Activated naive CD4-positive, alpha-beta T cell treated with anti-CD3 and anti-CD28 coated beads, Interleukin-2, amount 50 U/mL, for 72 hours (primary cell): ENCODE results near the gene CCDC88A. TPM values are rescaled to one million over a fixed set of nuclear protein-coding genes. Genes with fewer than 3 reads are reported as not detected.
"Not testable (repeated sequence)": the region's sequence is repeated elsewhere in the genome, so short reads cannot be mapped to it uniquely, and the experiment has no call there.

ENCODE experiments used
- ATAC-seq, 2 donors: fragments of 150-1000 bp; cut with Tn5 transposase; 2 replicates each; pipeline ENCODE4 v1.10.0; 2021; ENCODE audit warnings: mild to moderate bottlenecking in 2 of 2, moderate library complexity in 2 of 2
- DNase-seq, 2 donors: peaks; one replicate each; pipeline ENCODE4 v3.0.0; 2021 to 2022; ENCODE audit warnings: low spot score in 2 of 2
- H3K27ac Mint-ChIP-seq, 2 donors: one replicate each; pipeline ENCODE4 v1.8.0; 2022; ENCODE audit warnings: mild to moderate bottlenecking in 2 of 2, mixed read lengths in 2 of 2
- H3K36me3 Mint-ChIP-seq, 2 donors: one replicate each; pipeline ENCODE4 v1.8.0; 2022; ENCODE audit warnings: mixed read lengths in 2 of 2
- H3K9me3 Mint-ChIP-seq, 2 donors: one replicate each; pipeline ENCODE4 v1.8.0; 2022; ENCODE audit warnings: mixed read lengths in 2 of 2
- total RNA-seq, 2 donors: library from RNA; stranded (reverse); gene quantifications; one replicate each; pipeline ENCODE4 v1.2.3, GENCODE V29; 2022

CCDC88A gene
- total RNA-seq, 2 donors from 2014 or later, result 13.6 to 18.9 TPM

- Mint-ChIP-seq H3K27ac (no peak overlapping the region), H3K36me3 (peaks cover 0 to 7% of the 10 kb centered on the region in 2 donors), H3K9me3 (no peaks in the 10 kb centered on the region)
- DNase-seq (no peak), ATAC-seq (no peak)
These were observed 123.3 kb downstream of the CCDC88A start for GRCh38 chr2:55296393-55296792.

- DNase-seq, result no peak
- ATAC-seq, result no peak
- Mint-ChIP-seq H3K9me3 (no peaks in the 10 kb centered on the region), H3K27ac (peak overlapping the region in 1 of 2 donors; percentile 91), H3K36me3 (peaks cover 0 to 10% of the 10 kb centered on the region in 2 donors)
These were observed 136.6 kb downstream of the CCDC88A start for GRCh38 chr2:55283083-55283482.

GRCh38 chr2:55282110-55282917, 137.3 kb downstream of the CCDC88A start:
- peak; percentile 99 to 100 for ATAC-seq
- no peaks in the 10 kb centered on the region for H3K9me3 Mint-ChIP-seq
- DNase-seq, result peak; percentile 86 to 87
- peaks cover 0 to 10% of the 10 kb centered on the region in 2 donors for H3K36me3 Mint-ChIP-seq
- H3K27ac Mint-ChIP-seq, result peak overlapping the region; percentile 91 to 92

GRCh38 chr2:55280851-55281546, 138.7 kb downstream of the CCDC88A start:
- Mint-ChIP-seq H3K36me3 (peaks cover 0 to 10% of the 10 kb centered on the region in 2 donors), H3K27ac (peak overlapping the region in 1 of 2 donors; percentile 91)
- not testable (repeated sequence) for H3K9me3 Mint-ChIP-seq, ATAC-seq, DNase-seq

GRCh38 chr2:55279859-55280424, 139.7 kb downstream of the CCDC88A start:
- ATAC-seq, DNase-seq, H3K9me3 Mint-ChIP-seq, H3K27ac Mint-ChIP-seq: not testable (repeated sequence)
- peaks cover 0 to 10% of the 10 kb centered on the region in 2 donors for H3K36me3 Mint-ChIP-seq

- DNase-seq, ATAC-seq, H3K9me3 Mint-ChIP-seq, H3K27ac Mint-ChIP-seq: not testable (repeated sequence)
- peaks cover 0 to 10% of the 10 kb centered on the region in 2 donors for H3K36me3 Mint-ChIP-seq
These were observed 140.3 kb downstream of the CCDC88A start for GRCh38 chr2:55279214-55279835.

GRCh38 chr2:55277310-55277709, 142.3 kb downstream of the CCDC88A start:
- DNase-seq (no peak), ATAC-seq (no peak)
- Mint-ChIP-seq H3K27ac (no peak overlapping the region), H3K36me3 (peaks cover 0 to 6% of the 10 kb centered on the region in 2 donors), H3K9me3 (no peaks in the 10 kb centered on the region)

GRCh38 chr2:55274346-55274745, 145.3 kb downstream of the CCDC88A start:
- not testable (repeated sequence) for ATAC-seq, H3K27ac Mint-ChIP-seq, DNase-seq, H3K9me3 Mint-ChIP-seq, H3K36me3 Mint-ChIP-seq

- peak overlapping the region; percentile 95 to 96 for H3K27ac Mint-ChIP-seq
- DNase-seq (no peak), ATAC-seq (peak in 1 of 2 donors; percentile 4)
- peaks cover 8 to 18% of the 10 kb centered on the region in 2 donors for H3K36me3 Mint-ChIP-seq
- H3K9me3 Mint-ChIP-seq, result no peaks in the 10 kb centered on the region
These were observed 150.0 kb downstream of the CCDC88A start for GRCh38 chr2:55269645-55269990.

- DNase-seq, result peak; percentile 92
- Mint-ChIP-seq H3K36me3 (peaks cover 8 to 18% of the 10 kb centered on the region in 2 donors), H3K9me3 (no peaks in the 10 kb centered on the region), H3K27ac (peak within 1 kb of the TSS; percentile 95 to 96)
- ATAC-seq, result peak; percentile 99
These were observed 150.6 kb downstream of the CCDC88A start, which contains the start of gene MTIF2 for GRCh38 chr2:55268907-55269644. Gene MTIF2, minus strand, starts transcription at chr2:55269231. Its CDS starts 5,373 bp downstream, at chr2:55263858.

- Mint-ChIP-seq H3K36me3 (peaks cover 8 to 18% of the 10 kb centered on the region in 2 donors), H3K9me3 (no peaks in the 10 kb centered on the region)
- no peak for DNase-seq
These were observed 151.3 kb downstream of the CCDC88A start for GRCh38 chr2:55268288-55268906.

GRCh38 chr2:55259586-55259985, 160.1 kb downstream of the CCDC88A start:
- H3K9me3 Mint-ChIP-seq, DNase-seq, ATAC-seq, H3K36me3 Mint-ChIP-seq, H3K27ac Mint-ChIP-seq: not testable (repeated sequence)

More at GRCh38 chr2:55268288-55268906, 151.3 kb downstream of the CCDC88A start:
- H3K27ac Mint-ChIP-seq, result peak overlapping the region; percentile 95 to 96
- no peak for ATAC-seq

GRCh38 chr2:55252832-55253231, 166.8 kb downstream of the CCDC88A start:
- no peak for ATAC-seq
- H3K36me3 Mint-ChIP-seq, result no peaks in the 10 kb centered on the region

GRCh38 chr2:55247025-55247424, 172.6 kb downstream of the CCDC88A start:
- Mint-ChIP-seq H3K36me3 (peaks cover 0 to 9% of the 10 kb centered on the region in 2 donors), H3K9me3 (no peaks in the 10 kb centered on the region), H3K27ac (no peak overlapping the region)
- DNase-seq (no peak), ATAC-seq (no peak)

More at GRCh38 chr2:55252832-55253231, 166.8 kb downstream of the CCDC88A start:
- Mint-ChIP-seq H3K27ac (no peak overlapping the region), H3K9me3 (no peaks in the 10 kb centered on the region)
- DNase-seq, result no peak

GRCh38 chr2:55245411-55245810, 174.2 kb downstream of the CCDC88A start:
- DNase-seq, result no peak
- Mint-ChIP-seq H3K27ac (no peak overlapping the region), H3K9me3 (no peaks in the 10 kb centered on the region), H3K36me3 (peaks cover 0 to 9% of the 10 kb centered on the region in 2 donors)
- no peak for ATAC-seq
